ENCODE data around the gene PDZD2. TPM values are rescaled to one million over a fixed set of nuclear protein-coding genes. Genes with fewer than 3 reads are reported as not detected.

Gene PDZD2
- total RNA-seq, 2 experiments from 2014 or later, result 0.04 to 0.14 TPM

GRCh38 chr5:31921852-31922305 lies 282.9 kb downstream of the PDZD2 start:
- Mint-ChIP-seq H3K36me3 (ENCODE audit: low read depth) (no peaks in the 10 kb centered on the region), H3K9me3 (ENCODE audit: low read depth) (no peaks in the 10 kb centered on the region), H3K27ac (no peak overlapping the region), H3K27me3 (no peaks in the 10 kb centered on the region), H3K4me1 (no peaks in the 10 kb centered on the region), H3K4me3 (no peak overlapping the region)
- ChIA-PET CTCF (interaction anchor here (0.6 to 0.9 kb wide), 3 partner anchors 54 to 171 kb away, joined by 3 to 4 read pairs (median 3); no protein-coding TSS in a partner anchor), POLR2A (no interaction called here)
- no peak for ATAC-seq
- no peak for DNase-seq
- intact Hi-C loops (cut with DNase I, micrococcal nuclease), result loop anchor here in 1 of 2 experiments (10.0 kb wide), 1 partner anchor 153 kb away; no protein-coding TSS in a partner anchor

GRCh38 chr5:31924005-31924404 lies 285.1 kb downstream of the PDZD2 start:
- intact Hi-C loops (cut with DNase I, micrococcal nuclease), result loop anchor here in 1 of 2 experiments (10.0 kb wide), 1 partner anchor 151 kb away; no protein-coding TSS in a partner anchor
- H3K27me3 Mint-ChIP-seq, result no peaks in the 10 kb centered on the region
- H3K27ac Mint-ChIP-seq, result no peak overlapping the region
- ATAC-seq (no peak), DNase-seq (no peak)
- H3K4me1 Mint-ChIP-seq, result no peaks in the 10 kb centered on the region
- no peak overlapping the region for H3K4me3 Mint-ChIP-seq
- CTCF ChIA-PET, result no interaction called here
- no peaks in the 10 kb centered on the region for H3K9me3 Mint-ChIP-seq (ENCODE audit: low read depth)
- POLR2A ChIA-PET, result no interaction called here
- no peaks in the 10 kb centered on the region for H3K36me3 Mint-ChIP-seq (ENCODE audit: low read depth)

- intact Hi-C loops (cut with DNase I, micrococcal nuclease), result no loop called here
- no peaks in the 10 kb centered on the region for H3K4me1 Mint-ChIP-seq
- no peaks in the 10 kb centered on the region for H3K36me3 Mint-ChIP-seq (ENCODE audit: low read depth)
- DNase-seq, result no peak
- H3K4me3 Mint-ChIP-seq, result no peak overlapping the region
- CTCF ChIA-PET, result interaction anchor here (0.9 kb wide), 1 partner anchor 107 kb away, joined by 3 read pairs; no protein-coding TSS in a partner anchor
- no peak overlapping the region for H3K27ac Mint-ChIP-seq
- no peaks in the 10 kb centered on the region for H3K27me3 Mint-ChIP-seq
- no peaks in the 10 kb centered on the region for H3K9me3 Mint-ChIP-seq (ENCODE audit: low read depth)
- POLR2A ChIA-PET, result no interaction called here
- ATAC-seq, result no peak
These were observed 292.9 kb downstream of the PDZD2 start for GRCh38 chr5:31931874-31932273.

GRCh38 chr5:31934156-31934555 lies 295.2 kb downstream of the PDZD2 start:
- intact Hi-C loops (cut with DNase I, micrococcal nuclease), result no loop called here
- Mint-ChIP-seq H3K4me3 (no peak overlapping the region), H3K36me3 (ENCODE audit: low read depth) (no peaks in the 10 kb centered on the region), H3K9me3 (ENCODE audit: low read depth) (no peaks in the 10 kb centered on the region), H3K4me1 (no peaks in the 10 kb centered on the region), H3K27ac (no peak overlapping the region), H3K27me3 (no peaks in the 10 kb centered on the region)
- ChIA-PET CTCF (interaction anchor here (1.3 kb wide), 1 partner anchor 15 kb away, joined by 4 read pairs; no protein-coding TSS in a partner anchor), POLR2A (no interaction called here)
- no peak for DNase-seq
- no peak for ATAC-seq

- POLR2A ChIA-PET, result no interaction called here
- Mint-ChIP-seq H3K36me3 (ENCODE audit: low read depth) (no peaks in the 10 kb centered on the region), H3K27ac (no peak overlapping the region), H3K27me3 (no peaks in the 10 kb centered on the region), H3K9me3 (ENCODE audit: low read depth) (no peaks in the 10 kb centered on the region), H3K4me1 (no peaks in the 10 kb centered on the region), H3K4me3 (no peak overlapping the region)
- intact Hi-C loops (cut with DNase I, micrococcal nuclease), result no loop called here
- no peak for ATAC-seq
- DNase-seq, result no peak
- CTCF ChIA-PET, result interaction anchor here (1.0 to 1.6 kb wide), 4 partner anchors 14 to 473 kb away, joined by 3 to 4 read pairs (median 3); no protein-coding TSS in a partner anchor
These were observed 296.8 kb downstream of the PDZD2 start for GRCh38 chr5:31935496-31936369.

GRCh38 chr5:31936683-31937082 lies 297.8 kb downstream of the PDZD2 start:
- Mint-ChIP-seq H3K36me3 (ENCODE audit: low read depth) (no peaks in the 10 kb centered on the region), H3K27ac (no peak overlapping the region), H3K27me3 (no peaks in the 10 kb centered on the region), H3K4me3 (no peak overlapping the region), H3K4me1 (no peaks in the 10 kb centered on the region), H3K9me3 (ENCODE audit: low read depth) (no peaks in the 10 kb centered on the region)
- ATAC-seq, result no peak
- intact Hi-C loops (cut with DNase I, micrococcal nuclease), result no loop called here
- no peak for DNase-seq
- POLR2A ChIA-PET, result no interaction called here
- CTCF ChIA-PET, result interaction anchor here (0.6 to 1.1 kb wide), 3 partner anchors 15 to 472 kb away, joined by 3 read pairs; no protein-coding TSS in a partner anchor

- no peak overlapping the region for H3K27ac Mint-ChIP-seq
- H3K4me3 Mint-ChIP-seq, result no peak overlapping the region
- H3K9me3 Mint-ChIP-seq (ENCODE audit: low read depth), result no peaks in the 10 kb centered on the region
- H3K36me3 Mint-ChIP-seq (ENCODE audit: low read depth), result no peaks in the 10 kb centered on the region
- POLR2A ChIA-PET, result no interaction called here
- CTCF ChIA-PET, result interaction anchor here (0.6 kb wide), 1 partner anchor 138 kb away, joined by 3 read pairs; no protein-coding TSS in a partner anchor
- no peaks in the 10 kb centered on the region for H3K27me3 Mint-ChIP-seq
- H3K4me1 Mint-ChIP-seq, result no peaks in the 10 kb centered on the region
- ATAC-seq (no peak), DNase-seq (no peak)
- intact Hi-C loops (cut with DNase I, micrococcal nuclease), result no loop called here
These were observed 298.3 kb downstream of the PDZD2 start for GRCh38 chr5:31937226-31937625.

GRCh38 chr5:31937703-31938102 lies 298.8 kb downstream of the PDZD2 start:
- H3K9me3 Mint-ChIP-seq (ENCODE audit: low read depth), result no peaks in the 10 kb centered on the region
- intact Hi-C loops (cut with DNase I, micrococcal nuclease), result no loop called here
- no peaks in the 10 kb centered on the region for H3K36me3 Mint-ChIP-seq (ENCODE audit: low read depth)
- POLR2A ChIA-PET, result no interaction called here
- CTCF ChIA-PET, result interaction anchor here (0.6 kb wide), 1 partner anchor 137 kb away, joined by 3 read pairs; no protein-coding TSS in a partner anchor
- no peaks in the 10 kb centered on the region for H3K27me3 Mint-ChIP-seq
- H3K27ac Mint-ChIP-seq, result no peak overlapping the region
- DNase-seq (no peak), ATAC-seq (no peak)
- no peaks in the 10 kb centered on the region for H3K4me1 Mint-ChIP-seq
- H3K4me3 Mint-ChIP-seq, result no peak overlapping the region

- no peaks in the 10 kb centered on the region for H3K4me1 Mint-ChIP-seq
- no peaks in the 10 kb centered on the region for H3K9me3 Mint-ChIP-seq (ENCODE audit: low read depth)
- no peak overlapping the region for H3K4me3 Mint-ChIP-seq
- ChIA-PET POLR2A (interaction anchor here (0.7 kb wide), 1 partner anchor 318 kb away, joined by 3 read pairs; no protein-coding TSS in a partner anchor), CTCF (no interaction called here)
- ATAC-seq (peak; percentile 33), DNase-seq (no peak)
- H3K36me3 Mint-ChIP-seq (ENCODE audit: low read depth), result no peaks in the 10 kb centered on the region
- no peaks in the 10 kb centered on the region for H3K27me3 Mint-ChIP-seq
- intact Hi-C loops (cut with DNase I, micrococcal nuclease), result no loop called here
- no peak overlapping the region for H3K27ac Mint-ChIP-seq
These were observed 300.2 kb downstream of the PDZD2 start for GRCh38 chr5:31939151-31939550.

- ATAC-seq (no peak), DNase-seq (no peak)
- POLR2A ChIA-PET, result interaction anchor here (0.6 kb wide), 1 partner anchor 10 kb away, joined by 3 read pairs; no protein-coding TSS in a partner anchor
- Mint-ChIP-seq H3K36me3 (ENCODE audit: low read depth) (no peaks in the 10 kb centered on the region), H3K27ac (no peak overlapping the region), H3K4me3 (no peak overlapping the region), H3K9me3 (ENCODE audit: low read depth) (no peaks in the 10 kb centered on the region), H3K27me3 (no peaks in the 10 kb centered on the region), H3K4me1 (no peaks in the 10 kb centered on the region)
- CTCF ChIA-PET, result interaction anchor here (0.8 kb wide), 1 partner anchor 167 kb away, joined by 3 read pairs; no protein-coding TSS in a partner anchor
- intact Hi-C loops (cut with DNase I, micrococcal nuclease), result no loop called here
These were observed 302.3 kb downstream of the PDZD2 start for GRCh38 chr5:31941151-31941755.

GRCh38 chr5:31942546-31942945 lies 303.6 kb downstream of the PDZD2 start:
- CTCF ChIA-PET, result no interaction called here
- Mint-ChIP-seq H3K9me3 (ENCODE audit: low read depth) (no peaks in the 10 kb centered on the region), H3K4me3 (no peak overlapping the region), H3K27me3 (no peaks in the 10 kb centered on the region), H3K4me1 (no peaks in the 10 kb centered on the region), H3K36me3 (ENCODE audit: low read depth) (no peaks in the 10 kb centered on the region), H3K27ac (no peak overlapping the region)
- DNase-seq, result no peak
- intact Hi-C loops (cut with DNase I, micrococcal nuclease), result no loop called here
- POLR2A ChIA-PET, result no interaction called here
- ATAC-seq, result no peak
